Gastrocnemius medialis (tissue), 4 donors: ENCODE data around the gene SPEM1. TPM values are rescaled to one million over a fixed set of nuclear protein-coding genes. Genes with fewer than 3 reads are reported as not detected.
A peak's percentile ranks its signal among the peaks of the same experiment; 100 is the strongest.

Experiments used
- ATAC-seq, 2 donors: fragments of 150-250 bp; one replicate each; pipeline ENCODE4 v1.9.1; 2016
- DNase-seq, 2 donors: peaks; one replicate each; pipeline ENCODE4 v3.0.0-alpha.2; 2019
- H3K27ac ChIP-seq, 4 donors: fragments of 200-600 bp; sonication (generic); 1 replicate in 1 of 4; 2 replicates in 3 of 4; pipeline ENCODE4 v1.5.1; 2016 to 2018; ENCODE audit warnings: mild to moderate bottlenecking in 2 of 4, moderate library complexity in 1 of 4
- H3K27me3 ChIP-seq, 3 donors: fragments of 200-600 bp; sonication (generic) in 2 of 3; 1 replicate in 1 of 3; 2 replicates in 2 of 3; pipeline versions ENCODE4 v1.5.1 to v1.6.0; 2016 to 2019; ENCODE audit warnings: mild to moderate bottlenecking in 1 of 3, moderate library complexity in 1 of 3
- H3K36me3 ChIP-seq, 2 donors: fragments of 200-600 bp; sonication (generic) in 1 of 2; one replicate each; pipeline ENCODE4 v1.5.1; 2017 to 2018
- H3K4me1 ChIP-seq, 2 donors: fragments of 200-600 bp; sonication (generic) in 1 of 2; one replicate each; pipeline ENCODE4 v1.5.1; 2016 to 2017; ENCODE audit warnings: mild to moderate bottlenecking in 2 of 2
- H3K4me3 ChIP-seq, 4 donors: fragments of 200-600 bp; sonication (generic) in 3 of 4; 1 replicate in 1 of 4; 2 replicates in 3 of 4; pipeline ENCODE4 v1.5.1; 2016 to 2019; ENCODE audit warnings: mild to moderate bottlenecking in 2 of 4
- H3K9me3 ChIP-seq, 3 donors: fragments of 200-600 bp; sonication (generic) in 2 of 3; 1 replicate in 1 of 3; 2 replicates in 2 of 3; pipeline ENCODE4 v1.5.1; 2016 to 2019
- CTCF ChIP-seq, 5 experiments: fragments of 450-650 bp in 3 of 5; fragments of 200-600 bp in 2 of 5; sonication (generic) in 2 of 5; IDR thresholded peaks in 4 of 5; conservative IDR thresholded peaks in 1 of 5; 1 replicate in 4 of 5; 2 replicates in 1 of 5; pipeline ENCODE4 v1.5.1; 2016 to 2019; ENCODE audit warnings: antibody characterized with exemption in 5 of 5, mild to moderate bottlenecking in 3 of 5, moderate library complexity in 3 of 5
- POLR2A ChIP-seq, 2 donors: fragments of 450-650 bp; IDR thresholded peaks; one replicate each; pipeline ENCODE4 v1.6.1; 2017; ENCODE audit warnings: antibody characterized with exemption in 2 of 2, mild to moderate bottlenecking in 2 of 2, moderate library complexity in 2 of 2
- in situ Hi-C, 4 donors: fragments of 200-750 bp; cut with MboI; loops; one replicate each; pipeline versions ENCODE4 v1.15.0 to v1.8.0; 2017; ENCODE audit warnings: low sequenced_read_pairs in 4 of 4
- intact Hi-C: fragments of 100-400 bp; cut with DNase I; formaldehyde crosslinking; loops from one replicate; pipeline ENCODE4 v1.15.1; 2023; ENCODE audit warnings: low total_unique reads
- total RNA-seq, 4 donors: library from RNA; depleted of rRNA; stranded (reverse); fragments of >200 nt; gene quantifications; one replicate each; pipeline versions ENCODE4 v1.1.0 to v1.2.3, GENCODE V29; 2016

The SPEM1 gene
- total RNA-seq, 4 donors from 2014 or later, result not detected

- Histone ChIP-seq H3K36me3 (no peaks in the 10 kb centered on the region), H3K27me3 (no peaks in the 10 kb centered on the region), H3K4me3 (peak within 1 kb of the TSS; percentile 62 to 81 (median 70)), H3K27ac (peak within 1 kb of the TSS; percentile 92 to 97 (median 92)), H3K4me1 (peaks cover 19 to 20% of the 10 kb centered on the region in 2 donors), H3K9me3 (no peaks in the 10 kb centered on the region)
- in situ Hi-C loops (no loop called here), intact Hi-C loops (loop anchor here (1.0 to 10.0 kb wide), 6 partner anchors 10 to 281 kb away; partner anchors contain the start of genes KCTD11, PLSCR3, POLR2A and SENP3)
- TF ChIP-seq POLR2A (IDR thresholded peaks at IDR 0.05) (peak; percentile 94 to 96), CTCF (IDR thresholded peaks at IDR 0.05 in 4 of 5, conservative IDR thresholded peaks at IDR 0.05 in 1 of 5) (peak in 2 of 5 experiments; percentile 13 to 22)
- ATAC-seq (peak; percentile 90), DNase-seq (peak; percentile 100)
Observed at GRCh38 chr17:7403977-7404736, 16.0 kb upstream of the SPEM1 start, which contains the start of gene TMEM256. TSS of gene TMEM256 (minus strand) at chr17:7404097. CDS start at chr17:7404084, 13 bp downstream.

GRCh38 chr17:7404737-7405349 is 15.3 kb upstream of the SPEM1 start:
- TF ChIP-seq CTCF (IDR thresholded peaks at IDR 0.05 in 4 of 5, conservative IDR thresholded peaks at IDR 0.05 in 1 of 5) (peak in 1 of 5 experiments; percentile 30), POLR2A (IDR thresholded peaks at IDR 0.05) (peak; percentile 70 to 75)
- intact Hi-C loops (loop anchor here (1.0 to 10.0 kb wide), 4 partner anchors 30 to 280 kb away; partner anchors contain the start of genes POLR2A, SENP3, TMEM102 and TP53), in situ Hi-C loops (no loop called here)
- Histone ChIP-seq H3K36me3 (no peaks in the 10 kb centered on the region), H3K27me3 (no peaks in the 10 kb centered on the region), H3K9me3 (no peaks in the 10 kb centered on the region), H3K4me1 (peaks cover 19 to 20% of the 10 kb centered on the region in 2 donors), H3K27ac (peak overlapping the region; percentile 92 to 97 (median 92)), H3K4me3 (peak overlapping the region; percentile 62 to 81 (median 70))
- ATAC-seq (peak; percentile 36 to 46), DNase-seq (peak in 1 of 2 donors; percentile 27)

GRCh38 chr17:7405350-7406234 is 14.5 kb upstream of the SPEM1 start:
- intact Hi-C loops (loop anchor here (2.0 to 10.0 kb wide), 2 partner anchors 155 to 279 kb away; partner anchors contain the start of genes SENP3, TP53 and WRAP53), in situ Hi-C loops (no loop called here)
- Histone ChIP-seq H3K4me1 (peaks cover 19 to 20% of the 10 kb centered on the region in 2 donors), H3K4me3 (peak overlapping the region; percentile 62 to 81 (median 70)), H3K36me3 (no peaks in the 10 kb centered on the region), H3K9me3 (no peaks in the 10 kb centered on the region), H3K27ac (peak overlapping the region; percentile 92 to 97 (median 92)), H3K27me3 (no peaks in the 10 kb centered on the region)
- ATAC-seq (no peak), DNase-seq (no peak)
- TF ChIP-seq CTCF (IDR thresholded peaks at IDR 0.05 in 4 of 5, conservative IDR thresholded peaks at IDR 0.05 in 1 of 5), result no peak
- TF ChIP-seq POLR2A (IDR thresholded peaks at IDR 0.05), result no peak

- H3K4me3 ChIP-seq, result peak overlapping the region in 1 of 4 donors; percentile 81
- H3K27ac ChIP-seq, result peak overlapping the region in 2 of 4 donors; percentile 92
- intact Hi-C loops, result loop anchor here (10.0 kb wide), 1 partner anchor 278 kb away; the partner anchor contains the start of genes TP53 and WRAP53
- H3K4me1 ChIP-seq, result peaks cover 19 to 20% of the 10 kb centered on the region in 2 donors
- in situ Hi-C loops, result no loop called here
- no peaks in the 10 kb centered on the region for H3K9me3 ChIP-seq
- no peak for DNase-seq
- no peaks in the 10 kb centered on the region for H3K36me3 ChIP-seq
- ATAC-seq, result no peak
- TF ChIP-seq CTCF (IDR thresholded peaks at IDR 0.05 in 4 of 5, conservative IDR thresholded peaks at IDR 0.05 in 1 of 5) (no peak), POLR2A (IDR thresholded peaks at IDR 0.05) (no peak)
- H3K27me3 ChIP-seq, result no peaks in the 10 kb centered on the region
Observed at GRCh38 chr17:7406235-7406825, 13.8 kb upstream of the SPEM1 start.
